GM12878 (cell line): Measurements from ENCODE around the gene GOSR2. TPM values are rescaled to one million over a fixed set of nuclear protein-coding genes. Genes with fewer than 3 reads are reported as not detected.

ENCODE experiments used
- ATAC-seq: fragments of 200-7000 bp; cut with Tn5 transposase; 3 replicates; pipeline ENCODE4 v1.9.1; 2020; ENCODE audit warnings: mild to moderate bottlenecking, moderate library complexity
- BruUV-seq: library from RNA; stranded (reverse); fragments of 400-500 nt; replicated peaks from 2 replicates; lab custom pipeline; 2021; lab: Mats Ljungman, UMichigan
- CTCF ChIA-PET: fragments of 300-600 bp; sonication (Branson Sonifier 250); formaldehyde crosslinking; extraction: SDS; loops from one replicate; lab custom pipeline; 2021; ENCODE audit warnings: inconsistent platforms; lab: Yijun Ruan, JAX
- POLR2A ChIA-PET: fragments of 350-600 bp; formaldehyde crosslinking; extraction: SDS; loops from one replicate; lab custom pipeline; 2021; ENCODE audit warnings: inconsistent platforms; lab: Charles Lee
- RAD21 ChIA-PET: fragments of 300-600 bp; sonication (Branson Sonifier 250); formaldehyde crosslinking; loops from one replicate; lab custom pipeline; 2023; ENCODE audit warnings: antibody characterized with exemption; ENCODE audit not compliant: unreplicated experiment; lab: Charles Lee
- SMC1A ChIA-PET: fragments of 300-600 bp; sonication (Branson Sonifier 250); formaldehyde crosslinking; loops from one replicate; lab custom pipeline; 2023; ENCODE audit not compliant: unreplicated experiment, uncharacterized antibody; lab: Charles Lee
- DNase-seq: peaks from one replicate; pipeline ENCODE4 v3.0.0-alpha.2; 2011; ENCODE audit warnings: low read depth, low spot score
- FAIRE-seq: peaks from 3 replicates; lab custom pipeline; 2011; peaks lifted over from hg19 to GRCh38; lab: Jason Lieb, UNC
- H2AFZ ChIP-seq: 2 replicates; pipeline ENCODE4 v1.6.0; 2011; ENCODE audit warnings: low read depth, low read length, control low read depth; ENCODE audit not compliant: control insufficient read depth
- H3K27ac ChIP-seq: 2 replicates; pipeline ENCODE4 v1.5.1; 2011; ENCODE audit warnings: control low read depth; ENCODE audit not compliant: control insufficient read depth, insufficient read depth
- H3K27me3 ChIP-seq, 2 experiments: replicated peaks in 1 of 2; 2 replicates each; pipeline versions ENCODE4 v1.6.0 to v1.6.1; 2011; ENCODE audit warnings: low read length in 1 of 2; ENCODE audit not compliant: control insufficient read depth in 2 of 2, insufficient read depth in 2 of 2
- H3K36me3 ChIP-seq, 2 experiments: 2 replicates each; pipeline ENCODE4 v1.5.1; 2011; ENCODE audit warnings: low read length in 1 of 2; ENCODE audit not compliant: control insufficient read depth in 2 of 2, insufficient read depth in 2 of 2
- H3K4me1 ChIP-seq: 2 replicates; pipeline ENCODE4 v1.6.1; 2011; ENCODE audit warnings: mild to moderate bottlenecking, low read length, moderate library complexity, mixed read lengths; ENCODE audit not compliant: control insufficient read depth, insufficient read depth
- H3K4me2 ChIP-seq: 2 replicates; pipeline ENCODE4 v1.6.0; 2011; ENCODE audit warnings: control low read depth; ENCODE audit not compliant: control insufficient read depth, insufficient read depth
- H3K4me3 ChIP-seq: fragments of 200-600 bp; sonication (generic); 2 replicates; pipeline ENCODE4 v1.5.1; 2016
- H3K79me2 ChIP-seq: 2 replicates; pipeline ENCODE4 v1.6.0; 2011; ENCODE audit warnings: low read length; ENCODE audit not compliant: control insufficient read depth, insufficient read depth
- H3K9ac ChIP-seq: 2 replicates; pipeline ENCODE4 v1.8.0; 2011; ENCODE audit warnings: low read length, control low read depth, mixed read lengths; ENCODE audit not compliant: control insufficient read depth, insufficient read depth
- H3K9me3 ChIP-seq: replicated peaks from 3 replicates; pipeline ENCODE4 v1.5.1; 2011; ENCODE audit warnings: mild to moderate bottlenecking, low read length; ENCODE audit not compliant: control insufficient read depth, insufficient read depth
- H4K20me1 ChIP-seq: 2 replicates; pipeline ENCODE4 v1.6.0; 2011; ENCODE audit not compliant: control insufficient read depth, insufficient read depth
- BHLHE40 ChIP-seq, 2 experiments: fragments of 450-650 bp in 1 of 2; IDR thresholded peaks; 2 replicates each; pipeline ENCODE4 v1.6.1; 2011 to 2017; ENCODE audit warnings: low read depth in 2 of 2, borderline replicate concordance in 1 of 2, improper control_type of control experiment in 1 of 2, low read length in 1 of 2, mild to moderate bottlenecking in 1 of 2
- EZH2 ChIP-seq: IDR thresholded peaks from 2 replicates; pipeline ENCODE4 v1.6.1; 2012; ENCODE audit warnings: low read depth, mild to moderate bottlenecking, control low read depth, inconsistent platforms, low read length, borderline replicate concordance; ENCODE audit not compliant: control insufficient read depth
- GABPA ChIP-seq: IDR thresholded peaks from 2 replicates; pipeline ENCODE4 v1.6.1; 2014; ENCODE audit warnings: antibody characterized with exemption, low read depth, mild to moderate bottlenecking, inconsistent platforms
- IKZF1 ChIP-seq: fragments of 450-650 bp; conservative IDR thresholded peaks from 2 replicates; pipeline ENCODE4 v1.6.1; 2017; ENCODE audit warnings: antibody characterized with exemption, mild to moderate bottlenecking
- NFXL1 ChIP-seq: fragments of 450-650 bp; IDR thresholded peaks from 2 replicates; pipeline ENCODE4 v1.6.1; 2017; ENCODE audit warnings: antibody characterized with exemption, mild to moderate bottlenecking, borderline replicate concordance
- POLR2A ChIP-seq: IDR thresholded peaks from 2 replicates; pipeline ENCODE4 v1.6.1; 2011; ENCODE audit warnings: low read depth, mild to moderate bottlenecking, low read length
- RFX5 ChIP-seq: IDR thresholded peaks from 2 replicates; pipeline ENCODE4 v1.6.1; 2011; ENCODE audit warnings: low read depth, low read length, improper control_type of control experiment
- STAT3 ChIP-seq: IDR thresholded peaks from 2 replicates; pipeline ENCODE4 v1.6.1; 2011; ENCODE audit warnings: low read depth, low read length, improper control_type of control experiment
- ZNF24 ChIP-seq: fragments of 450-650 bp; IDR thresholded peaks from 2 replicates; pipeline ENCODE4 v1.6.1; 2017; ENCODE audit warnings: antibody characterized with exemption, mild to moderate bottlenecking
- WGBS: methylation state at CpG from one replicate; pipeline ENCODE4 v1.1.6; 2016; ENCODE audit warnings: low lambda C conversion rate; ENCODE audit not compliant: insufficient replicate concordance, insufficient coverage; ENCODE audit errors: missing lambda C conversion rate; 5-methylcytosine and 5-hydroxymethylcytosine counted together
- in situ Hi-C: fragments of 300-500 bp; cut with MboI; formaldehyde crosslinking; loops from 9 replicates; pipeline ENCODE4 v1.14.3; 2018; ENCODE audit warnings: mixed read lengths
- intact Hi-C: fragments of 100-400 bp; cut with micrococcal nuclease; formaldehyde crosslinking; loops from one replicate; pipeline ENCODE4 v1.14.2; 2022; ENCODE audit not compliant: unreplicated experiment
- polyA plus RNA-seq, 11 experiments: library from polyadenylated mRNA; depleted of rRNA in 4 of 11; unstranded in 6 of 11; stranded (reverse) in 5 of 11; fragments of >200 nt; fragmentation: Nextera tagmentation in 4 of 11; fragmentation: Illumina TruSeq in 1 of 11; extraction: Ambion mirVana in 4 of 11; extraction: Trizol in 1 of 11; gene quantifications; 1 replicate in 1 of 11; 2 replicates in 10 of 11; pipeline versions ENCODE4 v1.2.1 to v1.2.3, GENCODE V29; 2011 to 2016; ENCODE audit warnings: inconsistent platforms in 2 of 11, missing spikeins in 2 of 11, low read depth in 1 of 11
- total RNA-seq, 4 experiments: library from RNA; depleted of rRNA in 3 of 4; stranded (reverse); fragments of >200 nt in 3 of 4; fragmentation: Illumina TruSeq in 1 of 4; extraction: Trizol in 1 of 4; gene quantifications; 2 replicates each; pipeline versions ENCODE4 v1.2.1 to v1.2.3, GENCODE V29; 2013 to 2021
- TF ChIP-seq, protein P1 (sequence below): IDR thresholded peaks from 2 replicates; pipeline ENCODE4 v1.6.1; 2011; ENCODE audit warnings: borderline replicate concordance, low read depth, mild to moderate bottlenecking, moderate library complexity, low read length; ENCODE audit not compliant: insufficient read depth, poor library complexity, severe bottlenecking
- TF ChIP-seq, protein P2 (sequence below), 3 experiments: IDR thresholded peaks in 2 of 3; conservative IDR thresholded peaks in 1 of 3; 2 replicates each; pipeline ENCODE4 v1.5.1; 2011; ENCODE audit warnings: low read depth in 3 of 3, low read length in 3 of 3, mild to moderate bottlenecking in 3 of 3, control low read depth in 2 of 3, moderate library complexity in 2 of 3, inconsistent platforms in 1 of 3, mixed read lengths in 1 of 3; ENCODE audit not compliant: control insufficient read depth in 2 of 3, insufficient read depth in 1 of 3; ENCODE audit errors: extremely low read depth in 1 of 3
- TF ChIP-seq, protein P3 (sequence below): IDR thresholded peaks from 2 replicates; pipeline ENCODE4 v1.6.1; 2012; ENCODE audit warnings: low read depth, low read length, improper control_type of control experiment

GOSR2 gene
- total and polyA plus RNA-seq, 10 of the 15 experiments (the other 5 are each of a cell fraction or from before 2014, with no cell fraction given): 30.1 to 64.5 (median 47.0) TPM

DNA sequence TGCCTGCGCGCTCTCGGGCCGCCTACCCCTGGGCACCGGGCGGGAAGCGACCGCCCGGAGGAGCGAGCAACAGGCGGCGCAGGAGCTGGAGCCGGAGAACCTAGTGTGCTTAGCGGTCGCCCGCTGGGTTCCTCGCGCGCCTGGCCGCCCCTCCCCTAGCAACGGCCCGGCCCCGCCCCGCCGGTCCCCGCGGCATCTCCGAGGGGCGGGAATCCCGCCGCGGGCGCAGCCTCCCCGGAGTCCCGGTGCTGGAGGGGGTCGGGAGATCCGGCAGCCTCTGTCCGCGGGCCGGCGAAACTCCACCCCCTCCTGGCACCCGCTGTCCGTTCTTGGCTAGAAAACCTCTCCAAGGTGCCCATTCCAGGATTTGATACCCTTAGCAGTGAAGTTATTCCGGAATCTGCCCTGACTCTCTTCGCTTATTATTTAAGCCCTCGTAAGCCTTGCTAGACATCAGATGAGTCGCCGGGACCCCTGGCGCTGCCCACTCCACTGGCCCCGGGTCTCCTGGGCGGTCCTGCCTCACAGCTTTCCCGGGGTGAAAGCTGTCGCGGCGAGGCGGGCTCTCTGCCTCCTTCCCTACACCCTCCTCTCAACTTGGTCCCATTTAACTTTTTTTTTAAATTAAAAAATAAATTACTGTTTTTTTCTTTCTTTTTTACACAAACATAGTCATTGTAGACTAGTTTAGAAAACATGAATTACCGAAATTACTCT, 56.3 kb downstream of the GOSR2 start, which contains the start of gene RPRML (continued):
- TF ChIP-seq NFXL1: no peak

DNA sequence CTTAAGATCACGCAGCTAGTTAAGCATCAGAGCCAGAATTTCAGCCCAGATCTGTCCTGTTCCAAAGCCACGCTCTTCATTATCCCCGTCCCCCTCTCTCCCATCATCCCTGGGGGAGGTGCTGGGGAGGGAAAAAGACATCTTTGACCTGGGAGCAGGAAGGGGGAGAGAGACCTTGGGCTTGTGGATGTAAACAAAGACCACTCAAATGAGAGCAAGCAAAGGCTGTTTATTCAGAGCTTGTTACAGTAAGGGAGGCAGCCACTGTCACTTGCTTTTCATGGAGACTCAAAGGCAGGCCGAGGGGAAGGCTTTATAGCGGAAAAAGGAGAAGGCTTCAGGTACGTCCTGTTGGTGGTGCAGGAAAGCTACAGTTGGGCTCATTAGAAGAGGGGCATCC, 59.6 kb downstream of the GOSR2 start:
- Histone ChIP-seq H2AFZ (no peak overlapping the region), H3K27me3 (peaks cover 5 to 17% of the 10 kb centered on the region in 2 experiments), H3K36me3 (no peaks in the 10 kb centered on the region), H3K4me2 (no peak overlapping the region), H3K4me1 (no peaks in the 10 kb centered on the region), H3K27ac (no peak overlapping the region), H4K20me1 (no peaks in the 10 kb centered on the region), H3K9me3 (no peaks in the 10 kb centered on the region), H3K79me2 (no peaks in the 10 kb centered on the region), H3K4me3 (no peak overlapping the region), H3K9ac (no peak overlapping the region)
- POLR2A ChIA-PET: no interaction called here
- in situ Hi-C loops: no loop called here
- intact Hi-C loops: no loop called here
- WGBS: 59% methylated on average over 6 of the region's 6 CpGs
- RAD21 ChIA-PET: no interaction called here
- FAIRE-seq: no peak
- CTCF ChIA-PET: interaction anchor here (0.6 kb wide), 1 partner anchor 247 kb away, joined by 3 read pairs; no protein-coding TSS in a partner anchor
- no peak for ATAC-seq
- TF ChIP-seq, protein P1, sequence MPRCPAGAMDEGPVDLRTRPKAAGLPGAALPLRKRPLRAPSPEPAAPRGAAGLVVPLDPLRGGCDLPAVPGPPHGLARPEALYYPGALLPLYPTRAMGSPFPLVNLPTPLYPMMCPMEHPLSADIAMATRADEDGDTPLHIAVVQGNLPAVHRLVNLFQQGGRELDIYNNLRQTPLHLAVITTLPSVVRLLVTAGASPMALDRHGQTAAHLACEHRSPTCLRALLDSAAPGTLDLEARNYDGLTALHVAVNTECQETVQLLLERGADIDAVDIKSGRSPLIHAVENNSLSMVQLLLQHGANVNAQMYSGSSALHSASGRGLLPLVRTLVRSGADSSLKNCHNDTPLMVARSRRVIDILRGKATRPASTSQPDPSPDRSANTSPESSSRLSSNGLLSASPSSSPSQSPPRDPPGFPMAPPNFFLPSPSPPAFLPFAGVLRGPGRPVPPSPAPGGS: no peak
- no peak for TF ChIP-seq EZH2
- no peak for TF ChIP-seq GABPA
- no peak for TF ChIP-seq BHLHE40 (IDR thresholded peaks at IDR 0.05; ENCODE audit: borderline replicate concordance in 1 of 2, low read depth in 2 of 2, low read length in 1 of 2)
- no peak for TF ChIP-seq ZNF24
- no peak for TF ChIP-seq STAT3
- TF ChIP-seq, protein P2, sequence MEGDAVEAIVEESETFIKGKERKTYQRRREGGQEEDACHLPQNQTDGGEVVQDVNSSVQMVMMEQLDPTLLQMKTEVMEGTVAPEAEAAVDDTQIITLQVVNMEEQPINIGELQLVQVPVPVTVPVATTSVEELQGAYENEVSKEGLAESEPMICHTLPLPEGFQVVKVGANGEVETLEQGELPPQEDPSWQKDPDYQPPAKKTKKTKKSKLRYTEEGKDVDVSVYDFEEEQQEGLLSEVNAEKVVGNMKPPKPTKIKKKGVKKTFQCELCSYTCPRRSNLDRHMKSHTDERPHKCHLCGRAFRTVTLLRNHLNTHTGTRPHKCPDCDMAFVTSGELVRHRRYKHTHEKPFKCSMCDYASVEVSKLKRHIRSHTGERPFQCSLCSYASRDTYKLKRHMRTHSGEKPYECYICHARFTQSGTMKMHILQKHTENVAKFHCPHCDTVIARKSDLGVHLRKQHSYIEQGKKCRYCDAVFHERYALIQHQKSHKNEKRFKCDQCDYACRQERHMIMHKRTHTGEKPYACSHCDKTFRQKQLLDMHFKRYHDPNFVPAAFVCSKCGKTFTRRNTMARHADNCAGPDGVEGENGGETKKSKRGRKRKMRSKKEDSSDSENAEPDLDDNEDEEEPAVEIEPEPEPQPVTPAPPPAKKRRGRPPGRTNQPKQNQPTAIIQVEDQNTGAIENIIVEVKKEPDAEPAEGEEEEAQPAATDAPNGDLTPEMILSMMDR (IDR thresholded peaks at IDR 0.05 in 2 of 3, conservative IDR thresholded peaks at IDR 0.05 in 1 of 3; ENCODE audit: control insufficient read depth in 2 of 3, extremely low read depth in 1 of 3, insufficient read depth in 1 of 3, low read depth in 3 of 3, low read length in 3 of 3): no peak
- TF ChIP-seq RFX5: no peak
- TF ChIP-seq POLR2A: no peak
- TF ChIP-seq IKZF1: no peak
- TF ChIP-seq, protein P3, sequence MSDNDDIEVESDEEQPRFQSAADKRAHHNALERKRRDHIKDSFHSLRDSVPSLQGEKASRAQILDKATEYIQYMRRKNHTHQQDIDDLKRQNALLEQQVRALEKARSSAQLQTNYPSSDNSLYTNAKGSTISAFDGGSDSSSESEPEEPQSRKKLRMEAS: no peak
- SMC1A ChIA-PET: no interaction called here
- no peak for DNase-seq
- BruUV-seq: no TSS peak
